Ishikawa (cell line): ENCODE results near the gene GRIN2A.

ENCODE experiments used
- CEBPB ChIP-seq: IDR thresholded peaks from 2 replicates; pipeline ENCODE4 v1.6.1; 2012
- CREB1 ChIP-seq: IDR thresholded peaks from 2 replicates; pipeline ENCODE4 v1.6.1; 2012; ENCODE audit warnings: low read depth
- EGR1 ChIP-seq: IDR thresholded peaks from 2 replicates; pipeline ENCODE4 v1.6.1; 2012
- EP300 ChIP-seq: IDR thresholded peaks from 2 replicates; pipeline ENCODE4 v1.6.1; 2012; ENCODE audit warnings: borderline replicate concordance
- FOXM1 ChIP-seq: IDR thresholded peaks from 2 replicates; pipeline ENCODE4 v1.6.1; 2012; ENCODE audit warnings: low read depth, borderline replicate concordance
- MAX ChIP-seq: IDR thresholded peaks from 2 replicates; pipeline ENCODE4 v1.6.1; 2012
- NFIC ChIP-seq: IDR thresholded peaks from 2 replicates; pipeline ENCODE4 v1.6.1; 2012
- RAD21 ChIP-seq: IDR thresholded peaks from 2 replicates; pipeline ENCODE4 v1.6.1; 2012; ENCODE audit warnings: low read depth
- REST ChIP-seq: IDR thresholded peaks from 2 replicates; pipeline ENCODE4 v1.6.1; 2012; ENCODE audit warnings: low read depth, mild to moderate bottlenecking
- TAF1 ChIP-seq: IDR thresholded peaks from 2 replicates; pipeline ENCODE4 v1.6.1; 2012; ENCODE audit warnings: low read depth, mild to moderate bottlenecking
- TCF12 ChIP-seq: IDR thresholded peaks from 2 replicates; pipeline ENCODE4 v1.6.1; 2012; ENCODE audit warnings: low read depth
- TEAD4 ChIP-seq: IDR thresholded peaks from 2 replicates; pipeline ENCODE4 v1.6.1; 2012
- USF1 ChIP-seq: IDR thresholded peaks from 2 replicates; pipeline ENCODE4 v1.6.1; 2012
- YY1 ChIP-seq: IDR thresholded peaks from 2 replicates; pipeline ENCODE4 v1.6.1; 2012; ENCODE audit warnings: low read depth
- ZBTB7A ChIP-seq: IDR thresholded peaks from 2 replicates; pipeline ENCODE4 v1.6.1; 2012; ENCODE audit warnings: low read depth

Gene GRIN2A

GRCh38 chr16:10120953-10121352, 61.3 kb downstream of the GRIN2A start:
- TF ChIP-seq EP300, result no peak
- no peak for TF ChIP-seq TEAD4
- TF ChIP-seq NFIC, result no peak
- TF ChIP-seq USF1, result no peak
- no peak for TF ChIP-seq MAX
- no peak for TF ChIP-seq CEBPB
- no peak for TF ChIP-seq RAD21
- TF ChIP-seq TCF12, result no peak
- TF ChIP-seq YY1, result no peak
- no peak for TF ChIP-seq TAF1
- TF ChIP-seq EGR1, result no peak
- TF ChIP-seq REST, result no peak

GRCh38 chr16:10114409-10114808, 67.8 kb downstream of the GRIN2A start:
- TF ChIP-seq TEAD4, result no peak
- no peak for TF ChIP-seq CEBPB
- no peak for TF ChIP-seq REST
- no peak for TF ChIP-seq EGR1
- no peak for TF ChIP-seq MAX
- TF ChIP-seq ZBTB7A, result no peak
- no peak for TF ChIP-seq NFIC
- no peak for TF ChIP-seq CREB1
- no peak for TF ChIP-seq TCF12
- no peak for TF ChIP-seq USF1
- no peak for TF ChIP-seq FOXM1
- TF ChIP-seq EP300, result no peak
- no peak for TF ChIP-seq TAF1

- no peak for TF ChIP-seq USF1
- TF ChIP-seq FOXM1, result no peak
- TF ChIP-seq NFIC, result no peak
- TF ChIP-seq REST, result no peak
- no peak for TF ChIP-seq ZBTB7A
- no peak for TF ChIP-seq CEBPB
- no peak for TF ChIP-seq CREB1
- TF ChIP-seq TCF12, result no peak
- no peak for TF ChIP-seq EGR1
- TF ChIP-seq TAF1, result no peak
- no peak for TF ChIP-seq EP300
- no peak for TF ChIP-seq TEAD4
- no peak for TF ChIP-seq RAD21
- no peak for TF ChIP-seq YY1
- no peak for TF ChIP-seq MAX
Measured at GRCh38 chr16:10113248-10113647, 69.0 kb downstream of the GRIN2A start.

- no peak for TF ChIP-seq NFIC
- TF ChIP-seq TCF12, result no peak
- no peak for TF ChIP-seq TAF1
Measured at GRCh38 chr16:10112021-10112420, 70.2 kb downstream of the GRIN2A start.
